Neuronal stem cell (in vitro differentiated cells): ENCODE measurements around the gene KDM4C.
"Not testable (repeated sequence)": the region's sequence is repeated elsewhere in the genome, so short reads cannot be mapped to it uniquely, and the experiment has no call there.

Source experiments
- DNase-seq: peaks from one replicate; pipeline ENCODE4 v3.0.0-alpha.2; 2013; ENCODE audit warnings: low spot score
- H2AFZ ChIP-seq: one replicate; pipeline ENCODE4 v1.6.1; 2013; ENCODE audit warnings: mild to moderate bottlenecking, low read length, inconsistent platforms
- H2AK5ac ChIP-seq: 2 replicates; pipeline ENCODE4 v1.6.1; 2013; ENCODE audit warnings: low read depth, mild to moderate bottlenecking, inconsistent platforms, low read length, moderate library complexity, mixed read lengths
- H2BK120ac ChIP-seq: 2 replicates; pipeline ENCODE4 v1.6.1; 2013; ENCODE audit warnings: low read depth, mild to moderate bottlenecking, inconsistent platforms, low read length, moderate library complexity, mixed read lengths
- H2BK12ac ChIP-seq: one replicate; pipeline ENCODE4 v1.6.1; 2013; ENCODE audit warnings: low read length, inconsistent platforms
- H2BK15ac ChIP-seq: 2 replicates; pipeline ENCODE4 v1.6.1; 2013; ENCODE audit warnings: mild to moderate bottlenecking, low read length, inconsistent platforms, mixed read lengths
- H2BK5ac ChIP-seq: one replicate; pipeline ENCODE4 v1.6.1; 2013; ENCODE audit warnings: inconsistent platforms, mild to moderate bottlenecking, low read length, moderate library complexity
- H3K14ac ChIP-seq: one replicate; pipeline ENCODE4 v1.6.1; 2013; ENCODE audit warnings: low read length, inconsistent platforms
- H3K18ac ChIP-seq: 2 replicates; pipeline ENCODE4 v1.6.1; 2013; ENCODE audit warnings: low read length, inconsistent platforms
- H3K23ac ChIP-seq: 2 replicates; pipeline ENCODE4 v1.6.1; 2013; ENCODE audit warnings: low read depth, mild to moderate bottlenecking, mixed read lengths, low read length, inconsistent platforms; ENCODE audit not compliant: poor library complexity
- H3K27ac ChIP-seq: replicated peaks from 3 replicates; pipeline ENCODE4 v1.5.1; 2013; ENCODE audit warnings: low read length, inconsistent platforms
- H3K27me3 ChIP-seq, 3 experiments: 2 replicates each; pipeline ENCODE4 v1.6.1; 2013; ENCODE audit warnings: low read length in 3 of 3, mild to moderate bottlenecking in 2 of 3, inconsistent platforms in 1 of 3, low read depth in 1 of 3, mixed read lengths in 1 of 3, moderate library complexity in 1 of 3; ENCODE audit not compliant: control insufficient read depth in 3 of 3, insufficient read depth in 3 of 3
- H3K36me3 ChIP-seq, 2 donors: replicated peaks in 1 of 2; 2 replicates each; pipeline ENCODE4 v1.6.1; 2013; ENCODE audit warnings: low read length in 2 of 2; ENCODE audit not compliant: control insufficient read depth in 2 of 2, insufficient read depth in 2 of 2
- H3K4ac ChIP-seq: 2 replicates; pipeline ENCODE4 v1.6.1; 2013; ENCODE audit warnings: inconsistent platforms, mild to moderate bottlenecking, low read length, moderate library complexity
- H3K4me1 ChIP-seq, 2 donors: 1 replicate in 1 of 2; 2 replicates in 1 of 2; pipeline ENCODE4 v1.6.1; 2013; ENCODE audit warnings: low read length in 2 of 2, low read depth in 1 of 2; ENCODE audit not compliant: control insufficient read depth in 2 of 2, insufficient read depth in 1 of 2
- H3K4me2 ChIP-seq: one replicate; pipeline ENCODE4 v1.6.1; 2013; ENCODE audit warnings: mild to moderate bottlenecking, low read length, inconsistent platforms; ENCODE audit not compliant: insufficient read depth, poor library complexity, severe bottlenecking
- H3K4me3 ChIP-seq, 2 donors: 2 replicates each; pipeline ENCODE4 v1.5.1; 2013; ENCODE audit warnings: low read length in 2 of 2, mild to moderate bottlenecking in 2 of 2, inconsistent platforms in 1 of 2, moderate library complexity in 1 of 2
- H3K79me1 ChIP-seq: one replicate; pipeline ENCODE4 v1.6.1; 2013; ENCODE audit warnings: low read depth, mild to moderate bottlenecking, inconsistent platforms, low read length, moderate library complexity
- H3K9ac ChIP-seq: one replicate; pipeline ENCODE4 v1.6.1; 2013; ENCODE audit warnings: mild to moderate bottlenecking, low read depth, low read length, inconsistent platforms; ENCODE audit not compliant: poor library complexity
- H3K9me3 ChIP-seq, 2 donors: replicated peaks in 1 of 2; 2 replicates each; pipeline versions ENCODE3 to v1.6.1; 2013; ENCODE audit warnings: low read length in 2 of 2, mild to moderate bottlenecking in 2 of 2, inconsistent platforms in 1 of 2, low read depth in 1 of 2, mixed read lengths in 1 of 2, moderate library complexity in 1 of 2; ENCODE audit not compliant: control insufficient read depth in 2 of 2, insufficient read depth in 1 of 2
- H4K8ac ChIP-seq: one replicate; pipeline ENCODE4 v1.6.1; 2013; ENCODE audit warnings: low read depth, mild to moderate bottlenecking, inconsistent platforms, low read length, moderate library complexity
- H4K91ac ChIP-seq: one replicate; pipeline ENCODE4 v1.6.1; 2013; ENCODE audit warnings: low read length, low read depth, mild to moderate bottlenecking, inconsistent platforms; ENCODE audit not compliant: poor library complexity
- WGBS, 2 donors: extraction: QIAGEN DNeasy Blood & Tissue Kit; methylation state at CpG; one replicate each; pipeline ENCODE4 v1.1.7; 2013; ENCODE audit warnings: missing lambda C conversion rate in 2 of 2, mixed read lengths in 1 of 2; ENCODE audit not compliant: insufficient read length in 2 of 2, insufficient replicate concordance in 1 of 2; ENCODE audit errors: extremely low coverage in 2 of 2; 5-methylcytosine and 5-hydroxymethylcytosine counted together

Gene KDM4C

GRCh38 chr9:6806318-6806717 is 48.5 kb downstream of the KDM4C start:
- not testable (repeated sequence) for H3K18ac ChIP-seq, H4K91ac ChIP-seq, H2BK15ac ChIP-seq, H3K36me3 ChIP-seq, H3K9me3 ChIP-seq, H2BK5ac ChIP-seq, DNase-seq, H3K9ac ChIP-seq, H3K14ac ChIP-seq, H3K4ac ChIP-seq, H3K4me1 ChIP-seq, H3K79me1 ChIP-seq, H3K4me2 ChIP-seq, H2AK5ac ChIP-seq, H2BK120ac ChIP-seq, H2AFZ ChIP-seq, H3K27me3 ChIP-seq, H3K4me3 ChIP-seq, H3K27ac ChIP-seq, H3K23ac ChIP-seq, H2BK12ac ChIP-seq, H4K8ac ChIP-seq
- WGBS, 2 donors = no CpG with 5 or more reads among the region's 6 CpGs

- H3K36me3 ChIP-seq = not testable (repeated sequence)
Measured at GRCh38 chr9:6807669-6808068, 49.9 kb downstream of the KDM4C start.

GRCh38 chr9:6811436-6811835 is 53.7 kb downstream of the KDM4C start:
- no peak overlapping the region for H2BK12ac ChIP-seq
- H4K8ac ChIP-seq = no peak overlapping the region
- WGBS, 2 donors = no CpG with 5 or more reads among the region's 4 CpGs
- H2AFZ ChIP-seq = no peak overlapping the region
- no peak overlapping the region for H2AK5ac ChIP-seq
- no peak overlapping the region for H2BK15ac ChIP-seq
- DNase-seq = no peak
- no peak overlapping the region for H3K4me2 ChIP-seq
- H3K4me3 ChIP-seq = no peak overlapping the region
- no peak overlapping the region for H3K18ac ChIP-seq
- no peak overlapping the region for H3K9ac ChIP-seq
- H3K14ac ChIP-seq = no peak overlapping the region
- no peak overlapping the region for H3K23ac ChIP-seq
- no peaks in the 10 kb centered on the region for H3K4me1 ChIP-seq
- no peaks in the 10 kb centered on the region for H3K27me3 ChIP-seq
- no peak overlapping the region for H3K27ac ChIP-seq
- no peak overlapping the region for H2BK120ac ChIP-seq
- peaks cover 0 to 3% of the 10 kb centered on the region in 2 donors for H3K9me3 ChIP-seq
- no peak overlapping the region for H2BK5ac ChIP-seq
- H4K91ac ChIP-seq = no peak overlapping the region
- H3K36me3 ChIP-seq = peaks cover 0 to 3% of the 10 kb centered on the region in 2 donors
- no peak overlapping the region for H3K4ac ChIP-seq
- H3K79me1 ChIP-seq = no peaks in the 10 kb centered on the region

More at GRCh38 chr9:6807669-6808068, 49.9 kb downstream of the KDM4C start:
- not testable (repeated sequence) for H2BK15ac ChIP-seq, H2BK12ac ChIP-seq, H3K4me1 ChIP-seq, H2AK5ac ChIP-seq, H3K27ac ChIP-seq, DNase-seq, H3K9ac ChIP-seq, H4K91ac ChIP-seq, H2AFZ ChIP-seq, H3K4me2 ChIP-seq, H3K4me3 ChIP-seq, H3K27me3 ChIP-seq, H4K8ac ChIP-seq, H3K4ac ChIP-seq, H3K9me3 ChIP-seq, H2BK120ac ChIP-seq, H3K14ac ChIP-seq, H3K23ac ChIP-seq, H2BK5ac ChIP-seq, H3K79me1 ChIP-seq, H3K18ac ChIP-seq
- WGBS, 2 donors = no CpG with 5 or more reads among the region's 30 CpGs

- Histone ChIP-seq H3K36me3 (no peaks in the 10 kb centered on the region), H2AK5ac (no peak overlapping the region), H3K4me2 (no peak overlapping the region), H2AFZ (no peak overlapping the region), H3K4me3 (no peak overlapping the region), H3K27ac (no peak overlapping the region), H2BK120ac (no peak overlapping the region), H3K9me3 (no peaks in the 10 kb centered on the region), H3K4me1 (peaks cover 0 to 5% of the 10 kb centered on the region in 2 donors), H4K8ac (no peak overlapping the region), H2BK12ac (no peak overlapping the region), H4K91ac (no peak overlapping the region), H3K79me1 (no peaks in the 10 kb centered on the region), H3K14ac (no peak overlapping the region), H2BK5ac (no peak overlapping the region), H3K18ac (no peak overlapping the region), H3K9ac (no peak overlapping the region), H3K23ac (no peak overlapping the region), H2BK15ac (no peak overlapping the region), H3K27me3 (no peaks in the 10 kb centered on the region), H3K4ac (no peak overlapping the region)
- no CpG with 5 or more reads among the region's 3 CpGs for WGBS, 2 donors
- no peak for DNase-seq
Measured at GRCh38 chr9:6816581-6816980, 58.8 kb downstream of the KDM4C start.
